Measurements from ENCODE around the gene PPM1E. TPM values are rescaled to one million over a fixed set of nuclear protein-coding genes. Genes with fewer than 3 reads are reported as not detected.

Gene PPM1E
- total RNA-seq, 6 experiments from 2014 or later = 0.61 to 1.3 (median 0.97) TPM

DNA sequence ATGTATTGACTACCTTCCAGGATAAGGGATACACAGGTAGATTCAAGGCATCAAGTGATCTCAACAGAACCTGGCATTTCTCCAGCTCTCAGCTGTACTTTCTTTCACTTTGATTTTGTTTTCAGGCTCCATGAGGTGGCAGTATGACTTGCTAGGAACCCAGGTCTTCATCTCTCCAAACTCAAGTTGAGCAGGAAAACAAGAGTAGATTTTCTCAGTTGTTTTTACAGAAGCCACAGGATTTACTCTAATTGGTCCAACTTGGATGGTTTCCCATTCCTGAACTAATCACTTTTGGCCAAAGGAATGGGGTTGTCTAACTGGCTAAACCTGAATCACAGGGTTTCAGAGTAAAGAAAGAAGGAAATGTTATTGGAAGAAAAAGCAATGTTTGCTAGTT is 204.4 kb downstream of the PPM1E start:
- peak in 1 of 3 donors; percentile 54 for DNase-seq
- Histone ChIP-seq H3K27me3 (no peaks in the 10 kb centered on the region), H3K27ac (peak overlapping the region in 2 of 3 donors; percentile 47 to 48), H3K4me3 (no peak overlapping the region), H3K4me1 (no peaks in the 10 kb centered on the region), H3K9me3 (no peaks in the 10 kb centered on the region), H3K36me3 (no peaks in the 10 kb centered on the region)
- peak; percentile 82 to 95 (median 88) for ATAC-seq
- no peak for TF ChIP-seq POLR2A (IDR thresholded peaks at IDR 0.05)
- TF ChIP-seq, protein P1, sequence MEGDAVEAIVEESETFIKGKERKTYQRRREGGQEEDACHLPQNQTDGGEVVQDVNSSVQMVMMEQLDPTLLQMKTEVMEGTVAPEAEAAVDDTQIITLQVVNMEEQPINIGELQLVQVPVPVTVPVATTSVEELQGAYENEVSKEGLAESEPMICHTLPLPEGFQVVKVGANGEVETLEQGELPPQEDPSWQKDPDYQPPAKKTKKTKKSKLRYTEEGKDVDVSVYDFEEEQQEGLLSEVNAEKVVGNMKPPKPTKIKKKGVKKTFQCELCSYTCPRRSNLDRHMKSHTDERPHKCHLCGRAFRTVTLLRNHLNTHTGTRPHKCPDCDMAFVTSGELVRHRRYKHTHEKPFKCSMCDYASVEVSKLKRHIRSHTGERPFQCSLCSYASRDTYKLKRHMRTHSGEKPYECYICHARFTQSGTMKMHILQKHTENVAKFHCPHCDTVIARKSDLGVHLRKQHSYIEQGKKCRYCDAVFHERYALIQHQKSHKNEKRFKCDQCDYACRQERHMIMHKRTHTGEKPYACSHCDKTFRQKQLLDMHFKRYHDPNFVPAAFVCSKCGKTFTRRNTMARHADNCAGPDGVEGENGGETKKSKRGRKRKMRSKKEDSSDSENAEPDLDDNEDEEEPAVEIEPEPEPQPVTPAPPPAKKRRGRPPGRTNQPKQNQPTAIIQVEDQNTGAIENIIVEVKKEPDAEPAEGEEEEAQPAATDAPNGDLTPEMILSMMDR (IDR thresholded peaks at IDR 0.05) = peak; percentile 42 to 57 (median 50)
- intact Hi-C loops (cut with DNase I) = no loop called here

DNA sequence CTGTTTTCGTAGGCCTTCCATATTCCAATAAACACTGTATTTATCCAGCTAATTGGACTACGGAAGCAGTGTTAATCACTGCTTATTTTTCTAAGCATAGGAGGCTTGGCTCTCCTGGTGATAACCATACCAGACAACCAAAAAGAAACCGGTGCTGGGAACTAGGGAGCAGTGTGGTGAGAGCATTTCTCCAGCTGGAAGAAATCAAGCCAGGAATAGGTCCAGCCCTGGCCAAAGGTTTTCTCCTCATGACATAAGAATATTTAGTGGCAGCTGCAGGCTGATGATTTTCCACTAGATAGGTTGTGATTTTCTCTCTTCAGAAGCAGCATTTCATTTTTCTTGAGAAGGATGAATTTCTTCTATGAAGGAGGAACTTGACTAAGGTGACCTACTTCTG is 209.6 kb downstream of the PPM1E start:
- no peaks in the 10 kb centered on the region for H3K9me3 ChIP-seq
- H3K36me3 ChIP-seq = no peaks in the 10 kb centered on the region
- ATAC-seq (peak; percentile 52 to 88 (median 80)), DNase-seq (peak in 1 of 3 donors; percentile 55)
- no peaks in the 10 kb centered on the region for H3K27me3 ChIP-seq
- H3K4me1 ChIP-seq = no peaks in the 10 kb centered on the region
- intact Hi-C loops (cut with DNase I) = no loop called here
- no peak overlapping the region for H3K4me3 ChIP-seq
- no peak for TF ChIP-seq POLR2A (IDR thresholded peaks at IDR 0.05)
- TF ChIP-seq, protein P1 (IDR thresholded peaks at IDR 0.05) = no peak
- H3K27ac ChIP-seq = peak overlapping the region in 1 of 3 donors; percentile 17
- 60% methylated on average over 3 of the region's 3 CpGs for WGBS (ENCODE audit: insufficient coverage, low coverage, low lambda C conversion rate, missing lambda C conversion rate)

DNA sequence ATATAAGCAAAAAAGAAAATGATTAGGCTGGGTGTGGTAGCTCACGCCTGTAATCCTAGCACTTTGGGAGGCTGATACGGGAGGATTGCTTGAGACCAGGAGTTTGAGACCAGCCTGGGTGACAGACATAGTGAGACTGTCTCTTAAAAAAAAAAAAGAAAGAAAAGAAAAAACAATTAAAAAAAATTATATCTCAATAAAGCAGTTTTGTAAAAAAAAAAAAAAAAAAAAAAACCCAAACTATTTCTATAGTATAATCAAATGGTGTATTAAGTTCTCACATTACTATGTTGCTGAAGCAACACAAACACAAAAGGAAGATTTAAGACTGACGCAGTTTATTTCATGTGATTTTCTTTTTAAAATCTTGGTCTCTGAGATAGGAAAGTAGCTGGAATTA is 210.6 kb downstream of the PPM1E start:
- intact Hi-C loops (cut with DNase I) = no loop called here
- Histone ChIP-seq H3K27ac (no peak overlapping the region), H3K4me3 (no peak overlapping the region), H3K4me1 (no peaks in the 10 kb centered on the region), H3K27me3 (no peaks in the 10 kb centered on the region), H3K9me3 (no peaks in the 10 kb centered on the region), H3K36me3 (no peaks in the 10 kb centered on the region)
- no peak for DNase-seq
- no peak for TF ChIP-seq POLR2A (IDR thresholded peaks at IDR 0.05)
- TF ChIP-seq, protein P1 (IDR thresholded peaks at IDR 0.05) = no peak
- no peak for ATAC-seq
- 100% methylated on average over 3 of the region's 3 CpGs for WGBS (ENCODE audit: insufficient coverage, low coverage, low lambda C conversion rate, missing lambda C conversion rate)

DNA sequence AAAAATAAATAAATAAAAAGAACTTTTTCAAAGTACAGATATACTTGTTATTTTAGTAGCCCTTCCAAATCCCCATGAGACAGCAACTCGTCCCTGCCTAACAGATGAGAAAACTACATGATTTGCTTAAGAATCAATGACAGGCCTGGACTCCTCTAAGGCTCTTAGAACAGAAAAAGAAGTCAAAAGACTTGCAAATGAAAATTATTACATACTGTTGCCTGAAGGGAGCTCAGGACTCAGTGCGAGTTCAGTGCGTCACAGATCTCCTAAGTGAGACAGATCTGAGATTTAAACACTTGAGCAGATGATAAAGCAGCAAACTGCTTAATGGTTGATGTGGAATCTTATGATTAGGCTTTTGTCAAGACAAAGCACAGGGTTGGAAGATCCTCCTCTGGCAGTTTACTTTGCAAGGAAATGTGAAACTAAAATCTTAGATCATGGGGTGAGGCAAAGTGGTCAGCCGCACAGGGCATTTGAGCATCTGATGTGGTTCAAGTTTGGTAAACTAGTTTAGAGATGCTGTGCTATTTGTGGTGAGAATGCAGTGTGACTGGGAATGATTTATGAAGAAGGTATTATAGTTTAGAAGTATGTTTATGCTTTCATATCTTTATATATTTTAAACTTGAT is 212.9 kb downstream of the PPM1E start:
- no peak overlapping the region for H3K4me3 ChIP-seq
- DNase-seq = no peak
- 88% methylated on average over 4 of the region's 4 CpGs for WGBS (ENCODE audit: insufficient coverage, low coverage, low lambda C conversion rate, missing lambda C conversion rate)
- no peaks in the 10 kb centered on the region for H3K9me3 ChIP-seq
- H3K36me3 ChIP-seq = no peaks in the 10 kb centered on the region
- H3K27me3 ChIP-seq = no peaks in the 10 kb centered on the region
- ATAC-seq = no peak
- intact Hi-C loops (cut with DNase I) = no loop called here
- H3K4me1 ChIP-seq = no peaks in the 10 kb centered on the region
- no peak overlapping the region for H3K27ac ChIP-seq
- TF ChIP-seq POLR2A (IDR thresholded peaks at IDR 0.05) = no peak
- TF ChIP-seq, protein P1 (IDR thresholded peaks at IDR 0.05) = no peak

Measured in right lobe of liver (tissue), 6 donors.